Gastrocnemius medialis (tissue), 4 donors: ENCODE measurements around the gene CYTH1. TPM values are rescaled to one million over a fixed set of nuclear protein-coding genes. Genes with fewer than 3 reads are reported as not detected.
"Not testable (repeated sequence)": the region's sequence is repeated elsewhere in the genome, so short reads cannot be mapped to it uniquely, and the experiment has no call there.

Experiments
- ATAC-seq, 2 donors: fragments of 150-250 bp; one replicate each; pipeline ENCODE4 v1.9.1; 2016
- DNase-seq, 2 donors: peaks; one replicate each; pipeline ENCODE4 v3.0.0-alpha.2; 2019
- H3K27ac ChIP-seq, 4 donors: fragments of 200-600 bp; sonication (generic); 1 replicate in 1 of 4; 2 replicates in 3 of 4; pipeline ENCODE4 v1.5.1; 2016 to 2018; ENCODE audit warnings: mild to moderate bottlenecking in 2 of 4, moderate library complexity in 1 of 4
- H3K27me3 ChIP-seq, 3 donors: fragments of 200-600 bp; sonication (generic) in 2 of 3; 1 replicate in 1 of 3; 2 replicates in 2 of 3; pipeline versions ENCODE4 v1.5.1 to v1.6.0; 2016 to 2019; ENCODE audit warnings: mild to moderate bottlenecking in 1 of 3, moderate library complexity in 1 of 3
- H3K36me3 ChIP-seq, 2 donors: fragments of 200-600 bp; sonication (generic) in 1 of 2; one replicate each; pipeline ENCODE4 v1.5.1; 2017 to 2018
- H3K4me1 ChIP-seq, 2 donors: fragments of 200-600 bp; sonication (generic) in 1 of 2; one replicate each; pipeline ENCODE4 v1.5.1; 2016 to 2017; ENCODE audit warnings: mild to moderate bottlenecking in 2 of 2
- H3K4me3 ChIP-seq, 4 donors: fragments of 200-600 bp; sonication (generic) in 3 of 4; 1 replicate in 1 of 4; 2 replicates in 3 of 4; pipeline ENCODE4 v1.5.1; 2016 to 2019; ENCODE audit warnings: mild to moderate bottlenecking in 2 of 4
- H3K9me3 ChIP-seq, 3 donors: fragments of 200-600 bp; sonication (generic) in 2 of 3; 1 replicate in 1 of 3; 2 replicates in 2 of 3; pipeline ENCODE4 v1.5.1; 2016 to 2019
- POLR2A ChIP-seq, 2 donors: fragments of 450-650 bp; IDR thresholded peaks; one replicate each; pipeline ENCODE4 v1.6.1; 2017; ENCODE audit warnings: antibody characterized with exemption in 2 of 2, mild to moderate bottlenecking in 2 of 2, moderate library complexity in 2 of 2
- in situ Hi-C, 4 donors: fragments of 200-750 bp; cut with MboI; loops; one replicate each; pipeline versions ENCODE4 v1.15.0 to v1.8.0; 2017; ENCODE audit warnings: low sequenced_read_pairs in 4 of 4
- intact Hi-C: fragments of 100-400 bp; cut with DNase I; formaldehyde crosslinking; loops from one replicate; pipeline ENCODE4 v1.15.1; 2023; ENCODE audit warnings: low total_unique reads
- total RNA-seq, 4 donors: library from RNA; depleted of rRNA; stranded (reverse); fragments of >200 nt; gene quantifications; one replicate each; pipeline versions ENCODE4 v1.1.0 to v1.2.3, GENCODE V29; 2016
- TF ChIP-seq, protein P1 (sequence below), 5 experiments: fragments of 450-650 bp in 3 of 5; fragments of 200-600 bp in 2 of 5; sonication (generic) in 2 of 5; IDR thresholded peaks in 4 of 5; conservative IDR thresholded peaks in 1 of 5; 1 replicate in 4 of 5; 2 replicates in 1 of 5; pipeline ENCODE4 v1.5.1; 2016 to 2019; ENCODE audit warnings: antibody characterized with exemption in 5 of 5, mild to moderate bottlenecking in 3 of 5, moderate library complexity in 3 of 5

Gene CYTH1
- total RNA-seq, 4 donors from 2014 or later: 24.7 to 43.7 (median 32.4) TPM

DNA sequence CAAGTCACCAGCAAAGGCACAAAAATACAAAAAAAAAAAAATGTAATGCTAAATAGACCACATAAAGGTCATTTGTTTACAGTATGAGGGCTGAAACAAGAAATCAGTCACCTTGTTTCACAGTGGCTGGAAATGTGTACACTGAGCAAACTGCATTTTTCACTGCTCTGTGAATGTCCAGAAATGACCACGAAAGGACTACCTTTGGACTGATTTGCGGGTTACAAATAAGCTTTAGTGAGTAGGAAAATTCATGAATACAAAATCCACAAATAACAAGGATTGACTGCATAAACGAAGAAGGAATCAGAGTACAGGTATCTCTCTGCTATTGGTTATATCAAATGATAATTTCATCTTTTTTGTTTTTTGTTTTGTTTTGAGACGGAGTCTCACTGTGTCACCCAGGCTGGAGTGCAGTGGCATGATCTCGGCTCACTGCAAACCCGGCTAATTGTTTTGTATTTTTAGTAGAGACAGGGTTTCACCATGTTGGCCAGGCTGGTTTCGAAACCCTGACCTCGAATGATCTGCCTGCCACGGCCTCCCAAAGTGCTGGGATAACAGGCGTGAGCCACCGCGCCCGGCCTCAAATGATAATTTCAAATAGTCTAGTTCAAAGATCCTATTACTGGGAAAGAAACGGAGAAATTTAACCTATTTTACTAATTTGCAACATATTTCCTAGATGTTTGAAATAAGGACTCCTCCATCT, 30.5 kb downstream of the CYTH1 start:
- Histone ChIP-seq H3K36me3 (no peaks in the 10 kb centered on the region), H3K4me3 (no peak overlapping the region), H3K27ac (peak overlapping the region in 3 of 4 donors; percentile 16 to 46 (median 23)), H3K27me3 (no peaks in the 10 kb centered on the region), H3K4me1 (peaks cover 42% of the 10 kb centered on the region in 2 donors), H3K9me3 (no peaks in the 10 kb centered on the region)
- no peak for TF ChIP-seq POLR2A (IDR thresholded peaks at IDR 0.05)
- TF ChIP-seq, protein P1, sequence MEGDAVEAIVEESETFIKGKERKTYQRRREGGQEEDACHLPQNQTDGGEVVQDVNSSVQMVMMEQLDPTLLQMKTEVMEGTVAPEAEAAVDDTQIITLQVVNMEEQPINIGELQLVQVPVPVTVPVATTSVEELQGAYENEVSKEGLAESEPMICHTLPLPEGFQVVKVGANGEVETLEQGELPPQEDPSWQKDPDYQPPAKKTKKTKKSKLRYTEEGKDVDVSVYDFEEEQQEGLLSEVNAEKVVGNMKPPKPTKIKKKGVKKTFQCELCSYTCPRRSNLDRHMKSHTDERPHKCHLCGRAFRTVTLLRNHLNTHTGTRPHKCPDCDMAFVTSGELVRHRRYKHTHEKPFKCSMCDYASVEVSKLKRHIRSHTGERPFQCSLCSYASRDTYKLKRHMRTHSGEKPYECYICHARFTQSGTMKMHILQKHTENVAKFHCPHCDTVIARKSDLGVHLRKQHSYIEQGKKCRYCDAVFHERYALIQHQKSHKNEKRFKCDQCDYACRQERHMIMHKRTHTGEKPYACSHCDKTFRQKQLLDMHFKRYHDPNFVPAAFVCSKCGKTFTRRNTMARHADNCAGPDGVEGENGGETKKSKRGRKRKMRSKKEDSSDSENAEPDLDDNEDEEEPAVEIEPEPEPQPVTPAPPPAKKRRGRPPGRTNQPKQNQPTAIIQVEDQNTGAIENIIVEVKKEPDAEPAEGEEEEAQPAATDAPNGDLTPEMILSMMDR (IDR thresholded peaks at IDR 0.05 in 4 of 5, conservative IDR thresholded peaks at IDR 0.05 in 1 of 5): no peak
- intact Hi-C loops (no loop called here), in situ Hi-C loops (no loop called here)
- ATAC-seq: no peak
- DNase-seq: no peak

DNA sequence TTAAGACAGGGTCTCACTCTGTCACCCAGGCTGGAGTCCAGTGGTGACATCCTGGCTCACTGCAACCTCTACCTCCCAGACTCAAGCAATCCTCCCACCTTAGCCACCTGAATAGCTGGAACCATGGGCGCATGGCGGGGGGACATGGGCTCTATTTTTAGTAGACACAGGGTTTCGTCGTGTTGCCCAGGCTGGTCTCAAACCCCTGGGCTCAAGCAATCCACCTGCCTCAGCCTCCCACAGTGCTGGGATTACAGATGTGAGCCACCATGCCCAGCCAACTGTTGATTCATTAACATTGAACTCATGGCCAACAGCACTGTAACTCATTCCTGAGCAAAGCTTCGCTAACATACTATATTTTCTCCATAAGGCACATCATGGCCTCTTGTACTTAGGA, 31.1 kb downstream of the CYTH1 start:
- H3K36me3 ChIP-seq, DNase-seq, H3K27me3 ChIP-seq, in situ Hi-C loops, H3K4me3 ChIP-seq, H3K9me3 ChIP-seq, ATAC-seq, intact Hi-C loops: not testable (repeated sequence)
- H3K4me1 ChIP-seq: peaks cover 48% of the 10 kb centered on the region in 2 donors
- peak overlapping the region in 1 of 4 donors; percentile 46 for H3K27ac ChIP-seq

DNA sequence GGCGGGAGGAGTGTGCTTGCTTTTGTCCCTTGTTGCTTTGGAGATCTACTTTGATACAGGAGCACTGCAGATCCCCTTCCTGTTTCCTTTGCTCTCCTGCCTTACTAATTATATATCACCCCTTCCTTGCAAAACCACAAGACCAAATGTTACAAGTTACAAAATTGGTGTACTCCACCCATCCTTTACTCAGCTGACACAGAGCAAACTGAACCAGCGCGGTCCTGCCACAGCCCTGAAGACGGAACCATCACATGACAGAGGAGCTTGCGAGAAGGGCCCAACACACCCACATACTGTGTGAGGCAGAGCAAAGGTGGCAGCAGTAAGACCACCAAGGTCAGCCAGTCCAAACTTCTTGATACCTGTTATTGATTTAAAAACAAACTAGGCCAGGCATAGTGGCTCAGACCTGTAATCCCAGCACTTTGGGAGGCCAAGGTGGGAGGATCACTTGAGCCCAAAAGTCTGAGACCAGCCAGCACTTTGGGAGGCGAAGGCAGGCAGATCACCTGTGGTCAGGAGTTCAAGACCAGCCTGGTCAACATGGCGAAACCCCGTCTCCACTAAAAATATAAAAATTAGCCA, 33.2 kb downstream of the CYTH1 start:
- H3K9me3 ChIP-seq: no peaks in the 10 kb centered on the region
- H3K4me3 ChIP-seq: no peak overlapping the region
- peak; percentile 71 to 76 for ATAC-seq
- TF ChIP-seq POLR2A (IDR thresholded peaks at IDR 0.05): peak; percentile 31 to 43
- TF ChIP-seq, protein P1 (IDR thresholded peaks at IDR 0.05 in 4 of 5, conservative IDR thresholded peaks at IDR 0.05 in 1 of 5): no peak
- H3K27me3 ChIP-seq: no peaks in the 10 kb centered on the region
- H3K36me3 ChIP-seq: no peaks in the 10 kb centered on the region
- intact Hi-C loops (loop anchor here (5.0 kb wide), 1 partner anchor 252 kb away; no protein-coding TSS in a partner anchor), in situ Hi-C loops (no loop called here)
- DNase-seq: peak; percentile 58 to 71
- H3K4me1 ChIP-seq: peaks cover 58 to 62% of the 10 kb centered on the region in 2 donors
- peak overlapping the region; percentile 61 to 79 (median 64) for H3K27ac ChIP-seq

DNA sequence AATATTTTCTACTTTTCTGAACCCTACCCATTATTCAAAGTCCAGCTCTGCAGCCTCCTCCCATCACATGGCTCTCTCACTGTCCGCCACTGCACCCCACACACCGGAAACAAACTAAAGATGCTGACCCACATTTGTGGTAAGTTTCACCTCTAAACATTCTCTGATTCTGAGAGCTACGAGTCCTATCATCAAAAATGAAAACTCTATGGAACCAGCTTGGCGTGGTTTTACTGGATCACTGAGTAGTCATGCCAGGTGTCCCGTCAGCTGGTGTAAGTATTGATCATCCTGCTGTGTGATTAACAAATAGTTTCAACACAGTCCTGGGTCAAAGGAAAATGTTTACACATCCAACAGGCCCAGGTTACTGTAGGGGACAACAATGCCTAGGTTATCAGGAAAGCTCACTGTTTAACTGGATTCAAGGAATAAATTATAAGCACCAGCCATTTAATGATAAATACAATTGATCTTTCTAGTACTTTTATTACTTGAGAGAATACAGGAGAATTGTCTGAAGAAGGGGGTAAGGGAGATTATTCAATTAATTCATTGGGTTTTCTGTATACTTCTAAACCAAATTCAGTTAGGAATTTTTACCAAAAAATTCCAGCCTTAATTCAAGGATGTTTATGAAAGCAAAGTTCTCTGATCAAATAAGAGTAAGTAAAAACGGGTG, 33.9 kb downstream of the CYTH1 start:
- Histone ChIP-seq H3K4me1 (peaks cover 58 to 63% of the 10 kb centered on the region in 2 donors), H3K27me3 (no peaks in the 10 kb centered on the region), H3K9me3 (no peaks in the 10 kb centered on the region), H3K27ac (peak overlapping the region; percentile 61 to 79 (median 64)), H3K4me3 (no peak overlapping the region), H3K36me3 (no peaks in the 10 kb centered on the region)
- intact Hi-C loops (loop anchor here (5.0 kb wide), 1 partner anchor 251 kb away; no protein-coding TSS in a partner anchor), in situ Hi-C loops (no loop called here)
- ATAC-seq: no peak
- TF ChIP-seq, protein P1 (IDR thresholded peaks at IDR 0.05 in 4 of 5, conservative IDR thresholded peaks at IDR 0.05 in 1 of 5): no peak
- TF ChIP-seq POLR2A (IDR thresholded peaks at IDR 0.05): no peak
- DNase-seq: no peak

DNA sequence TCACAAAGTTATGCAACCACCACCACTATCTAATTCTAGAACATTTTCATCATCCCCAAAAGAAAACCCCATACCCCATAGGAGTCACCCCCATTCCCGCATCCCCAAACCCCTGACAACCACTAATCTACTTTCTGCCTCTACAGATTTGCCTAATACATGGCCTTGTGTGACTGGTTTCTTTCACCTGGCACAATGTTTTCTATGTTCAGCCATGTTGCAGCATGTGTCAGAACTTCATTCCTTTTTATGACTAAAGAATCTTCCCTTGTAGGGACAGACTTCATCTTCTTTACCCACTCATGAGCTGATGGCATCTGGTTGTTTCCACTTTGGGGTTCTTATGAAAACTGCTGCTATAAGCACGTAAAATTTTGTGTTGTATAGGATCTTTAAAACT, 34.6 kb downstream of the CYTH1 start:
- DNase-seq (no peak), ATAC-seq (peak in 1 of 2 donors; percentile 12)
- no peaks in the 10 kb centered on the region for H3K36me3 ChIP-seq
- no peaks in the 10 kb centered on the region for H3K9me3 ChIP-seq
- no peaks in the 10 kb centered on the region for H3K27me3 ChIP-seq
- TF ChIP-seq, protein P1 (IDR thresholded peaks at IDR 0.05 in 4 of 5, conservative IDR thresholded peaks at IDR 0.05 in 1 of 5): no peak
- TF ChIP-seq POLR2A (IDR thresholded peaks at IDR 0.05): no peak
- in situ Hi-C loops (no loop called here), intact Hi-C loops (loop anchor here (5.0 kb wide), 1 partner anchor 250 kb away; no protein-coding TSS in a partner anchor)
- H3K27ac ChIP-seq: peak overlapping the region; percentile 61 to 79 (median 64)
- H3K4me3 ChIP-seq: no peak overlapping the region
- H3K4me1 ChIP-seq: peaks cover 58 to 67% of the 10 kb centered on the region in 2 donors
